HEK293 (cell line): ENCODE results near the gene RYR2.

Experiments
- CTCF ChIA-PET: fragments of 350-600 bp; formaldehyde crosslinking; extraction: SDS; loops from one replicate; lab custom pipeline; 2021; ENCODE audit warnings: antibody characterized with exemption; lab: Yijun Ruan, JAX
- POLR2A ChIA-PET: fragments of 300-600 bp; formaldehyde crosslinking; extraction: SDS; loops from one replicate; lab custom pipeline; 2020; ENCODE audit warnings: antibody characterized with exemption, inconsistent platforms; lab: Yijun Ruan, JAX
- H3K27ac ChIP-seq: fragments of 200-500 bp; sonication (Bioruptor generic); 2 replicates; pipeline ENCODE4 v1.5.1; 2014; ENCODE audit warnings: low read depth, low read length, control low read depth, inconsistent platforms; ENCODE audit errors: extremely low read depth
- H3K36me3 ChIP-seq, 2 experiments: fragments of 200-500 bp in 1 of 2; sonication (Bioruptor generic) in 1 of 2; 1 replicate in 1 of 2; 2 replicates in 1 of 2; pipeline ENCODE4 v1.5.1; 2014 to 2017; ENCODE audit warnings: inconsistent platforms in 2 of 2, low read length in 2 of 2; ENCODE audit not compliant: control insufficient read depth in 2 of 2, insufficient read depth in 1 of 2
- H3K4me1 ChIP-seq: fragments of 200-500 bp; sonication (Bioruptor generic); 2 replicates; pipeline ENCODE4 v1.5.1; 2014; ENCODE audit warnings: mild to moderate bottlenecking, low read length, inconsistent platforms; ENCODE audit not compliant: control insufficient read depth, insufficient read depth
- H3K4me3 ChIP-seq: 2 replicates; pipeline ENCODE4 v1.5.1; 2011; ENCODE audit warnings: low read depth, mild to moderate bottlenecking, control low read depth, low read length, moderate library complexity
- H3K9me3 ChIP-seq: fragments of 200-500 bp; sonication (Bioruptor generic); 2 replicates; pipeline ENCODE4 v1.5.1; 2014; ENCODE audit warnings: low read depth, low read length, inconsistent platforms; ENCODE audit not compliant: control insufficient read depth, insufficient read depth
- FEZF1 ChIP-seq: fragments of 450-650 bp; formaldehyde crosslinking; IDR thresholded peaks from 2 replicates; pipeline ENCODE4 v1.5.1; 2016; ENCODE audit warnings: missing biosample characterization, missing genetic modification characterization
- GLIS1 ChIP-seq: fragments of 450-650 bp; formaldehyde crosslinking; IDR thresholded peaks from 2 replicates; pipeline ENCODE4 v1.5.1; 2016; ENCODE audit warnings: missing biosample characterization, missing genetic modification characterization
- KLF7 ChIP-seq: fragments of 450-650 bp; formaldehyde crosslinking; IDR thresholded peaks from 2 replicates; pipeline ENCODE4 v1.5.1; 2016; ENCODE audit warnings: missing biosample characterization, missing genetic modification characterization, borderline replicate concordance
- PRDM1 ChIP-seq: fragments of 450-650 bp; formaldehyde crosslinking; IDR thresholded peaks from 2 replicates; pipeline ENCODE4; 2016; ENCODE audit warnings: missing biosample characterization, missing genetic modification characterization
- SALL2 ChIP-seq: fragments of 450-650 bp; formaldehyde crosslinking; IDR thresholded peaks from 2 replicates; pipeline ENCODE4 v1.5.0; 2017; ENCODE audit warnings: missing biosample characterization, mild to moderate bottlenecking, missing genetic modification characterization, borderline replicate concordance
- SP2 ChIP-seq: fragments of 450-650 bp; formaldehyde crosslinking; IDR thresholded peaks from 2 replicates; pipeline ENCODE4 v1.5.1; 2016; ENCODE audit warnings: missing biosample characterization, missing genetic modification characterization
- TRIM28 ChIP-seq: IDR thresholded peaks from 2 replicates; pipeline ENCODE4 v1.6.1; 2011; ENCODE audit warnings: low read length, control low read depth, borderline replicate concordance
- ZNF10 ChIP-seq: fragments of 450-650 bp; formaldehyde crosslinking; IDR thresholded peaks from 2 replicates; pipeline ENCODE4 v1.5.1; 2017; ENCODE audit warnings: missing biosample characterization, missing genetic modification characterization
- ZNF112 ChIP-seq: fragments of 450-650 bp; formaldehyde crosslinking; IDR thresholded peaks from 2 replicates; pipeline ENCODE4 v1.5.0; 2017; ENCODE audit warnings: missing biosample characterization, missing genetic modification characterization
- ZNF133 ChIP-seq: fragments of 450-650 bp; formaldehyde crosslinking; IDR thresholded peaks from 2 replicates; pipeline ENCODE4 v1.5.1; 2016; ENCODE audit warnings: missing biosample characterization, missing genetic modification characterization
- ZNF16 ChIP-seq: fragments of 450-650 bp; formaldehyde crosslinking; IDR thresholded peaks from 2 replicates; pipeline ENCODE4 v1.5.1; 2016; ENCODE audit warnings: low read depth, missing biosample characterization, missing genetic modification characterization
- ZNF274 ChIP-seq, 2 experiments: fragments of 200-500 bp in 1 of 2; fragments of 450-650 bp in 1 of 2; sonication (Bioruptor generic) in 1 of 2; formaldehyde crosslinking in 1 of 2; IDR thresholded peaks; 2 replicates each; pipeline versions ENCODE4 v1.5.1 to v1.6.1; 2014 to 2016; ENCODE audit warnings: borderline replicate concordance in 1 of 2, inconsistent platforms in 1 of 2, low read length in 1 of 2, missing biosample characterization in 1 of 2, missing genetic modification characterization in 1 of 2
- ZNF292 ChIP-seq: fragments of 450-650 bp; formaldehyde crosslinking; IDR thresholded peaks from 2 replicates; pipeline ENCODE4 v1.5.1; 2016; ENCODE audit warnings: low read depth, missing biosample characterization, missing genetic modification characterization, borderline replicate concordance
- ZNF366 ChIP-seq: fragments of 450-650 bp; formaldehyde crosslinking; conservative IDR thresholded peaks from 2 replicates; pipeline ENCODE4 v1.5.1; 2016; ENCODE audit warnings: missing biosample characterization, missing genetic modification characterization
- ZNF473 ChIP-seq: fragments of 450-650 bp; formaldehyde crosslinking; IDR thresholded peaks from 2 replicates; pipeline ENCODE4 v1.5.1; 2017; ENCODE audit warnings: missing biosample characterization, missing genetic modification characterization
- ZNF555 ChIP-seq: fragments of 450-650 bp; formaldehyde crosslinking; conservative IDR thresholded peaks from 2 replicates; pipeline ENCODE4 v1.5.1; 2017; ENCODE audit warnings: missing biosample characterization, mild to moderate bottlenecking, missing genetic modification characterization, inconsistent platforms
- ZNF621 ChIP-seq: fragments of 450-650 bp; formaldehyde crosslinking; IDR thresholded peaks from 2 replicates; pipeline ENCODE4 v1.5.1; 2017; ENCODE audit warnings: missing biosample characterization, missing genetic modification characterization
- ZNF670 ChIP-seq: fragments of 450-650 bp; formaldehyde crosslinking; IDR thresholded peaks from 2 replicates; pipeline ENCODE4 v1.5.1; 2016; ENCODE audit warnings: missing biosample characterization, missing genetic modification characterization, low read depth
- ZNF701 ChIP-seq: fragments of 450-650 bp; formaldehyde crosslinking; IDR thresholded peaks from 2 replicates; pipeline ENCODE4 v1.5.1; 2016; ENCODE audit warnings: missing biosample characterization, missing genetic modification characterization
- ZNF776 ChIP-seq: fragments of 450-650 bp; formaldehyde crosslinking; IDR thresholded peaks from 2 replicates; pipeline ENCODE4 v1.5.0; 2017; ENCODE audit warnings: missing biosample characterization, missing genetic modification characterization, borderline replicate concordance
- ZNF777 ChIP-seq: fragments of 450-650 bp; formaldehyde crosslinking; IDR thresholded peaks from 2 replicates; pipeline ENCODE4 v1.5.1; 2017; ENCODE audit warnings: missing biosample characterization, missing genetic modification characterization, borderline replicate concordance
- ZNF791 ChIP-seq: fragments of 450-650 bp; formaldehyde crosslinking; IDR thresholded peaks from 2 replicates; pipeline ENCODE4 v1.5.1; 2016; ENCODE audit warnings: missing biosample characterization, missing genetic modification characterization
- ZXDB ChIP-seq: fragments of 450-650 bp; formaldehyde crosslinking; IDR thresholded peaks from 2 replicates; pipeline ENCODE4 v1.5.1; 2016; ENCODE audit warnings: missing biosample characterization, missing genetic modification characterization
- TF ChIP-seq, protein P1 (sequence below): fragments of 450-650 bp; formaldehyde crosslinking; IDR thresholded peaks from 2 replicates; pipeline ENCODE4 v1.5.1; 2016; ENCODE audit warnings: missing biosample characterization, missing genetic modification characterization, low read depth
- TF ChIP-seq, protein P2 (sequence below): fragments of 450-650 bp; formaldehyde crosslinking; conservative IDR thresholded peaks from 2 replicates; pipeline ENCODE4 v1.5.1; 2016; ENCODE audit warnings: low read depth, missing biosample characterization, missing genetic modification characterization
- TF ChIP-seq, protein P3 (sequence below): fragments of 450-650 bp; formaldehyde crosslinking; IDR thresholded peaks from 2 replicates; pipeline ENCODE4 v1.5.1; 2016; ENCODE audit warnings: missing biosample characterization, missing genetic modification characterization

The RYR2 gene

DNA sequence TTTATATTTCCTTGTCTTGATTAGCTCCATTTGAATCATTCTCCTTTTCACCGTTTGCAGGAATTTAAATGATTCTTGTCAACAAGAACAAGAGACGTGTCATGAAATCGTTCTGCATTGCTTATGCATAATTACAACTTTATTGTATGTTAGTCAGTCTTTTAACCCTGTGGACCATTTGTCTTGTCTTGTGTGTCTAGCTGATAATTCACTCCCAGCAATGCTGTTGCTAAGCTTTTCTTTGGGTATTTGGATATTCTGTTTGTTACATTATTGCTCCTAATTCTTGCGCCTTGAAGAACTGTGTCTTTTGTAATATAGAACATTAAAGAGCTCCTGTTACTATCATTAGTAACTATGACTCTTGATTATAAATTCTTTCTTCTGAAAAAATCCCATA, 311.9 kb downstream of the RYR2 start:
- Histone ChIP-seq H3K36me3 (no peaks in the 10 kb centered on the region), H3K27ac (no peak overlapping the region), H3K9me3 (no peaks in the 10 kb centered on the region), H3K4me3 (no peak overlapping the region), H3K4me1 (no peaks in the 10 kb centered on the region)
- CTCF ChIA-PET = interaction anchor here (0.6 to 0.7 kb wide), 3 partner anchors 32 to 497 kb away, joined by 3 read pairs; no protein-coding TSS in a partner anchor
- POLR2A ChIA-PET = no interaction called here
- TF ChIP-seq ZNF555 (no peak), TRIM28 (no peak), ZNF10 (no peak), KLF7 (no peak), ZNF292 (tag by site-specific recombination) (no peak), ZNF670 (tag by site-specific recombination) (no peak), GLIS1 (tag by site-specific recombination) (no peak), SP2 (tag by site-specific recombination) (no peak)
- TF ChIP-seq, protein P1, sequence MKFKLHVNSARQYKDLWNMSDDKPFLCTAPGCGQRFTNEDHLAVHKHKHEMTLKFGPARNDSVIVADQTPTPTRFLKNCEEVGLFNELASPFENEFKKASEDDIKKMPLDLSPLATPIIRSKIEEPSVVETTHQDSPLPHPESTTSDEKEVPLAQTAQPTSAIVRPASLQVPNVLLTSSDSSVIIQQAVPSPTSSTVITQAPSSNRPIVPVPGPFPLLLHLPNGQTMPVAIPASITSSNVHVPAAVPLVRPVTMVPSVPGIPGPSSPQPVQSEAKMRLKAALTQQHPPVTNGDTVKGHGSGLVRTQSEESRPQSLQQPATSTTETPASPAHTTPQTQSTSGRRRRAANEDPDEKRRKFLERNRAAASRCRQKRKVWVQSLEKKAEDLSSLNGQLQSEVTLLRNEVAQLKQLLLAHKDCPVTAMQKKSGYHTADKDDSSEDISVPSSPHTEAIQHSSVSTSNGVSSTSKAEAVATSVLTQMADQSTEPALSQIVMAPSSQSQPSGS (tag by site-specific recombination) = no peak
- TF ChIP-seq, protein P2, sequence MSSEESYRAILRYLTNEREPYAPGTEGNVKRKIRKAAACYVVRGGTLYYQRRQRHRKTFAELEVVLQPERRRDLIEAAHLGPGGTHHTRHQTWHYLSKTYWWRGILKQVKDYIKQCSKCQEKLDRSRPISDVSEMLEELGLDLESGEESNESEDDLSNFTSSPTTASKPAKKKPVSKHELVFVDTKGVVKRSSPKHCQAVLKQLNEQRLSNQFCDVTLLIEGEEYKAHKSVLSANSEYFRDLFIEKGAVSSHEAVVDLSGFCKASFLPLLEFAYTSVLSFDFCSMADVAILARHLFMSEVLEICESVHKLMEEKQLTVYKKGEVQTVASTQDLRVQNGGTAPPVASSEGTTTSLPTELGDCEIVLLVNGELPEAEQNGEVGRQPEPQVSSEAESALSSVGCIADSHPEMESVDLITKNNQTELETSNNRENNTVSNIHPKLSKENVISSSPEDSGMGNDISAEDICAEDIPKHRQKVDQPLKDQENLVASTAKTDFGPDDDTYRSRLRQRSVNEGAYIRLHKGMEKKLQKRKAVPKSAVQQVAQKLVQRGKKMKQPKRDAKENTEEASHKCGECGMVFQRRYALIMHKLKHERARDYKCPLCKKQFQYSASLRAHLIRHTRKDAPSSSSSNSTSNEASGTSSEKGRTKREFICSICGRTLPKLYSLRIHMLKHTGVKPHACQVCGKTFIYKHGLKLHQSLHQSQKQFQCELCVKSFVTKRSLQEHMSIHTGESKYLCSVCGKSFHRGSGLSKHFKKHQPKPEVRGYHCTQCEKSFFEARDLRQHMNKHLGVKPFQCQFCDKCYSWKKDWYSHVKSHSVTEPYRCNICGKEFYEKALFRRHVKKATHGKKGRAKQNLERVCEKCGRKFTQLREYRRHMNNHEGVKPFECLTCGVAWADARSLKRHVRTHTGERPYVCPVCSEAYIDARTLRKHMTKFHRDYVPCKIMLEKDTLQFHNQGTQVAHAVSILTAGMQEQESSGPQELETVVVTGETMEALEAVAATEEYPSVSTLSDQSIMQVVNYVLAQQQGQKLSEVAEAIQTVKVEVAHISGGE (tag by site-specific recombination) = no peak

DNA sequence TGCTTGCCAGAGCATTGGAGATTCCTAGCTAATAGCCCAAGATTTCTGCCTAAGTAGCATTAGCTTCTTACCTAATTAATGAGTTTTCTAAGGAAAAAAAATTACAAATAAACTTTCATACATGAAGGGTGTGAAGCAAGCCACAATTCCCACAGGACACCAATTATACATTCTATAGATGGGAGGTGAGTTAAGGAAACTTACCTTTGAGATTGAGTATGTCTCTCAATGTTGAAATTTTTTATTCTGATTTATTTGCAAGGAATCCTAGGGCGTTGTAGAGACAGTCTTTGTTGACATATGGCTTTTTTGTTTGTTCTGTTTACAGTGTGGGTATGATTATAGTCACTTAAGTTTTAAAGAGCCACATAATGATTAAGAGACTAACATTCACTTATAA, 313.0 kb downstream of the RYR2 start:
- ChIA-PET CTCF (no interaction called here), POLR2A (no interaction called here)
- TF ChIP-seq ZNF133 (peak; percentile 93), ZNF112 (tag by site-specific recombination) (no peak), ZXDB (tag by site-specific recombination) (no peak), PRDM1 (tag by site-specific recombination) (no peak), ZNF473 (no peak), ZNF777 (tag by site-specific recombination) (no peak)
- H3K9me3 ChIP-seq = no peaks in the 10 kb centered on the region
- H3K36me3 ChIP-seq = no peaks in the 10 kb centered on the region
- no peak overlapping the region for H3K4me3 ChIP-seq
- no peaks in the 10 kb centered on the region for H3K4me1 ChIP-seq
- no peak overlapping the region for H3K27ac ChIP-seq

DNA sequence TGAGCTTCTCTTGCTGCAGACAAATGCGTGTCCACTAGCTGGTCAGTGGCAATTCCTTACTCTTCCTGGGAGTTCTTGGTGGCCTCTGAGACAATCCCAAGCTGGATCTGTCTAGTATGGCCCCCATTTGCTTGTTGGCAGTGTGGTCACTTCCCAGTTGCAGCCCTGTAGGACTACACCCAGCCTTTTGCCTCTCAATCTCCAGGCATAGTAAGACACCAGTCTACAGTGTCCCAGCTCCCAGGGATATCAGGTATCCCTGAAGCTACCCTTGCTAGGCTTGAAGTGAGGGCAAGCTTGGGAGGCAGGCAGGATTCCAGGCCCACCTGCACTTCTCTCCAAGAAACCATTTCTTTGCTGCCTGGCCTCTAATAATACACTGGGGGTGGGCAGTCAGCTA, 316.6 kb downstream of the RYR2 start:
- H3K4me3 ChIP-seq = no peak overlapping the region
- ChIA-PET POLR2A (no interaction called here), CTCF (interaction anchor here (0.6 to 1.0 kb wide), 3 partner anchors 11 to 599 kb away, joined by 3 to 4 read pairs (median 3); no protein-coding TSS in a partner anchor)
- H3K9me3 ChIP-seq = no peaks in the 10 kb centered on the region
- H3K36me3 ChIP-seq = no peaks in the 10 kb centered on the region
- H3K4me1 ChIP-seq = no peaks in the 10 kb centered on the region; the same call in 1 of the 2 replicates
- H3K27ac ChIP-seq = no peak overlapping the region
- TF ChIP-seq ZNF366 = no peak
- TF ChIP-seq FEZF1 (tag by site-specific recombination) = no peak
- TF ChIP-seq ZNF292 (tag by site-specific recombination) = no peak
- TF ChIP-seq ZNF791 = no peak
- TF ChIP-seq ZNF776 (tag by site-specific recombination) = no peak
- TF ChIP-seq SALL2 (tag by site-specific recombination) = no peak
- TF ChIP-seq ZXDB (tag by site-specific recombination) = no peak
- TF ChIP-seq ZNF701 (tag by site-specific recombination) = no peak
- TF ChIP-seq, protein P3, sequence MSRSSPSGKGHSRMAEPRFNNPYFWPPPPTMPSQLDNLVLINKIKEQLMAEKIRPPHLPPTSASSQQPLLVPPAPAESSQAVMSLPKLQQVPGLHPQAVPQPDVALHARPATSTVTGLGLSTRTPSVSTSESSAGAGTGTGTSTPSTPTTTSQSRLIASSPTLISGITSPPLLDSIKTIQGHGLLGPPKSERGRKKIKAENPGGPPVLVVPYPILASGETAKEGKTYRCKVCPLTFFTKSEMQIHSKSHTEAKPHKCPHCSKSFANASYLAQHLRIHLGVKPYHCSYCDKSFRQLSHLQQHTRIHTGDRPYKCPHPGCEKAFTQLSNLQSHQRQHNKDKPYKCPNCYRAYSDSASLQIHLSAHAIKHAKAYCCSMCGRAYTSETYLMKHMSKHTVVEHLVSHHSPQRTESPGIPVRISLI (tag by site-specific recombination) = no peak
- TF ChIP-seq ZNF16 (tag by site-specific recombination) = no peak
- TF ChIP-seq ZNF621 (tag by site-specific recombination) = no peak
- no peak for TF ChIP-seq ZNF274 (IDR thresholded peaks at IDR 0.05; ENCODE audit: low read length)
- no peak for TF ChIP-seq ZNF274 (tag by site-specific recombination; IDR thresholded peaks at IDR 0.05; ENCODE audit: borderline replicate concordance)
